SU-DHL-6 (cell line): Measurements from ENCODE around the gene BLNK.

Experiments
- H2AFZ ChIP-seq: fragments of 200-600 bp; sonication (generic); 2 replicates; pipeline ENCODE4 v1.6.1; 2014; ENCODE audit warnings: low read depth, mild to moderate bottlenecking, moderate library complexity, mixed read lengths, antibody characterized with exemption, low read length; ENCODE audit not compliant: severe bottlenecking
- H3F3A ChIP-seq: fragments of 200-600 bp; shearing (Covaris generic); 2 replicates; pipeline ENCODE4 v1.6.0; 2016; ENCODE audit warnings: antibody characterized with exemption, mild to moderate bottlenecking; ENCODE audit not compliant: insufficient read depth
- H3K27ac ChIP-seq: fragments of 200-600 bp; sonication (generic); 2 replicates; pipeline ENCODE4 v1.5.1; 2016; ENCODE audit warnings: low read depth, mild to moderate bottlenecking, low read length, moderate library complexity, mixed read lengths
- H3K27me3 ChIP-seq: fragments of 200-600 bp; sonication (generic), shearing (Covaris generic); 2 replicates; pipeline ENCODE4 v1.6.0; 2014; ENCODE audit warnings: mild to moderate bottlenecking, low read length
- H3K36me3 ChIP-seq: fragments of 200-600 bp; sonication (generic); 2 replicates; pipeline ENCODE4 v1.6.1; 2014; ENCODE audit warnings: mild to moderate bottlenecking, low read length, mixed read lengths
- H3K4me2 ChIP-seq: fragments of 300-600, 200-600 bp; shearing (Covaris generic), sonication (generic); 2 replicates; pipeline ENCODE4 v1.6.0; 2014; ENCODE audit warnings: low read length, low read depth, mild to moderate bottlenecking; ENCODE audit not compliant: poor library complexity, severe bottlenecking
- H3K4me3 ChIP-seq: fragments of 200-600 bp; sonication (generic); 2 replicates; pipeline ENCODE4 v1.5.1; 2014; ENCODE audit warnings: antibody characterized with exemption, low read length, mild to moderate bottlenecking, mixed read lengths; ENCODE audit not compliant: insufficient read depth, poor library complexity, severe bottlenecking
- H3K79me2 ChIP-seq: fragments of 200-600 bp; sonication (generic); 2 replicates; pipeline ENCODE4 v1.6.1; 2014; ENCODE audit warnings: mild to moderate bottlenecking, low read length, moderate library complexity; ENCODE audit not compliant: insufficient read depth
- H3K9ac ChIP-seq: fragments of 200-600 bp; sonication (generic); 2 replicates; pipeline ENCODE4 v1.7.0; 2014; ENCODE audit warnings: mild to moderate bottlenecking, low read length
- H3K9me2 ChIP-seq: fragments of 200-600 bp; sonication (generic); replicated peaks from 2 replicates; pipeline ENCODE4 v1.6.1; 2014; ENCODE audit warnings: low read length; ENCODE audit not compliant: insufficient read depth
- H3K9me3 ChIP-seq: fragments of 200-600 bp; sonication (generic); 2 replicates; pipeline ENCODE4 v1.6.1; 2014; ENCODE audit warnings: low read length, mixed read lengths; ENCODE audit not compliant: insufficient read depth
- H4K20me1 ChIP-seq: fragments of 200-600 bp; sonication (generic); 2 replicates; pipeline ENCODE4 v1.6.1; 2014; ENCODE audit warnings: low read depth, mild to moderate bottlenecking, antibody characterized with exemption, low read length, moderate library complexity, mixed read lengths
- CTCF ChIP-seq: fragments of 200-600 bp; sonication (generic); IDR thresholded peaks from one replicate; pipeline ENCODE4 v1.5.1; 2017; ENCODE audit warnings: antibody characterized with exemption, mild to moderate bottlenecking, low read length, moderate library complexity; ENCODE audit not compliant: insufficient read depth, poor library complexity, severe bottlenecking
- EZH2phosphoT487 ChIP-seq: fragments of 200-600 bp; sonication (generic), shearing (Covaris generic); conservative IDR thresholded peaks from 2 replicates; pipeline ENCODE4 v1.6.1; 2018; ENCODE audit warnings: mild to moderate bottlenecking, antibody characterized with exemption, low read length, moderate library complexity, mixed read lengths

The BLNK gene

GRCh38 chr10:96298362-96298761 is 27.0 kb upstream of the BLNK start:
- H3K27me3 ChIP-seq = no peaks in the 10 kb centered on the region; the same call in 1 of the 2 replicates
- no peaks in the 10 kb centered on the region for H4K20me1 ChIP-seq
- H2AFZ ChIP-seq = no peak overlapping the region
- TF ChIP-seq EZH2phosphoT487 (no peak), CTCF (no peak)
- no peak overlapping the region for H3K9ac ChIP-seq
- H3K27ac ChIP-seq = no peak overlapping the region
- no peaks in the 10 kb centered on the region for H3K9me2 ChIP-seq
- H3K4me3 ChIP-seq = no peak overlapping the region
- no peak overlapping the region for H3K4me2 ChIP-seq
- H3F3A ChIP-seq = no peaks in the 10 kb centered on the region
- no peaks in the 10 kb centered on the region for H3K36me3 ChIP-seq
- no peaks in the 10 kb centered on the region for H3K9me3 ChIP-seq
- H3K79me2 ChIP-seq = no peaks in the 10 kb centered on the region

DNA sequence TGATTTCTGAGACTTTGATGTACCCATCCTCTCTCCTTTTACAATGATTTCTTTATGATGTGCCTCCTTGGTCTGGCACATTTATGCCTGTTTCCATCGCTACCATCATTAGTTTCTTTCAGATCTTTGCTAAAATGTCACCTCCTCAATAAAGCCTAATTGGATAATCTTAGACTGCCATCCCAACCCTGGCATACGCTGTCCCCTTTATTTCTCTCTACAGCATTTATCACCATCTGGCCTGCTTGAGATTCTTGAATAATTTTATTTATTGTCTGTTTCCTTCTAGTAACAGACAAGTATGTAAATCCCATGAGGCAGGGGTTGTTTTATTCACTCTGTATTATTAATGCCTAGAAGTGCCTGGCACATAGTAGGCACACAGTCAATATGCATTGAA is 26.1 kb upstream of the BLNK start:
- Histone ChIP-seq H3K36me3 (no peaks in the 10 kb centered on the region), H3K4me2 (no peak overlapping the region), H3K79me2 (no peaks in the 10 kb centered on the region), H2AFZ (no peak overlapping the region), H3K9me3 (no peaks in the 10 kb centered on the region), H3F3A (peaks cover 7% of the 10 kb centered on the region; the same call in 1 of the 2 replicates), H3K9me2 (no peaks in the 10 kb centered on the region), H3K27ac (no peak overlapping the region), H3K9ac (no peak overlapping the region), H3K4me3 (no peak overlapping the region), H3K27me3 (no peaks in the 10 kb centered on the region; the same call in 1 of the 2 replicates), H4K20me1 (no peaks in the 10 kb centered on the region)
- no peak for TF ChIP-seq CTCF

DNA sequence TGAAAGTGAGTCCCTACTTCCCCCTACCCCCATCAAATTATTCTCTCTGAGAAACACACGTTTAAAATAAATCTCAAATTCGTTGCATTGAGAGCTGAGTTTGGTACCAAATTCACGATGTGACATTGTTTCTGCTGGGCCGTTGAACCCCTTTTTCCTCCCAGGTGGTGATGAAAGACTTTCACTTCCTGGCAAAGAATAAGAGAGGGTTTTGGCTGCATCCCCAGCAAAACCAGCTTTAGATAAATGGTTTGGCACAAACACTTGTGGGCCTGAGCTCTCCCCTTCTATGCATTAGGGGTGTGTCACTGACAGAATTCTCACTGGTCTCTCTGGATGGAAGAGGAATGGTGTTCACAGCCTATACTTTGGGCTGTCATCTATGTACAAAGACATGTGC is 24.1 kb upstream of the BLNK start:
- no peaks in the 10 kb centered on the region for H3K79me2 ChIP-seq
- H3F3A ChIP-seq = peaks cover 16% of the 10 kb centered on the region; the same call in 1 of the 2 replicates
- no peak overlapping the region for H3K4me3 ChIP-seq
- H3K27ac ChIP-seq = no peak overlapping the region
- no peak overlapping the region for H3K4me2 ChIP-seq
- no peaks in the 10 kb centered on the region for H3K9me2 ChIP-seq
- no peaks in the 10 kb centered on the region for H4K20me1 ChIP-seq
- H2AFZ ChIP-seq = peak overlapping the region; percentile 27
- no peaks in the 10 kb centered on the region for H3K27me3 ChIP-seq
- no peak overlapping the region for H3K9ac ChIP-seq
- H3K9me3 ChIP-seq = no peaks in the 10 kb centered on the region
- TF ChIP-seq EZH2phosphoT487 (no peak), CTCF (no peak)
- no peaks in the 10 kb centered on the region for H3K36me3 ChIP-seq
